Left ventricle myocardium superior (tissue), 1 donor: Measurements from ENCODE around the gene ANKRD62. TPM values are rescaled to one million over a fixed set of nuclear protein-coding genes. Genes with fewer than 3 reads are reported as not detected.
"Not testable (repeated sequence)": the region's sequence is repeated elsewhere in the genome, so short reads cannot be mapped to it uniquely, and the experiment has no call there.

Source experiments
- ATAC-seq: fragments of 200-7000 bp; cut with Tn5 transposase; one replicate; pipeline ENCODE4 v1.9.1; 2020; ENCODE audit warnings: mild to moderate bottlenecking, moderate library complexity
- DNase-seq: peaks from one replicate; pipeline ENCODE4 v3.0.0-alpha.2; 2020
- intact Hi-C: fragments of 100-400 bp; cut with micrococcal nuclease; formaldehyde crosslinking; loops from one replicate; pipeline ENCODE4 v1.11.0; 2022
- total RNA-seq: library from RNA; stranded (reverse); fragmentation: NEBNext Ultra II Directional; extraction: Animal tissue kit (Norgen Biotek cat#: 25700); gene quantifications from one replicate; pipeline ENCODE4 v1.2.1, GENCODE V29; 2021
- donor health status: DM: no; HTN: yes; CAD: no; lungs with severe emphysema.

The ANKRD62 gene
- total RNA-seq, 1 donor from 2014 or later, result not detected

- ATAC-seq (no peak), DNase-seq (no peak)
- intact Hi-C loops, result no loop called here
Observed at GRCh38 chr18:12064086-12064763, 29.4 kb upstream of the ANKRD62 start.

- no peak for DNase-seq
- no peak for ATAC-seq
- intact Hi-C loops, result no loop called here
Observed at GRCh38 chr18:12065397-12065796, 28.2 kb upstream of the ANKRD62 start.

- intact Hi-C loops, result no loop called here
- ATAC-seq, result no peak
- DNase-seq, result no peak
Observed at GRCh38 chr18:12066910-12067511, 26.6 kb upstream of the ANKRD62 start.

- DNase-seq (no peak), ATAC-seq (no peak)
- intact Hi-C loops, result no loop called here
Observed at GRCh38 chr18:12067671-12068070, 26.0 kb upstream of the ANKRD62 start.

GRCh38 chr18:12068316-12068949 is 25.2 kb upstream of the ANKRD62 start:
- intact Hi-C loops, DNase-seq: not testable (repeated sequence)
- peak; percentile 43 for ATAC-seq

GRCh38 chr18:12068950-12069320 is 24.7 kb upstream of the ANKRD62 start:
- no peak for ATAC-seq
- DNase-seq, result no peak
- intact Hi-C loops, result no loop called here

- ATAC-seq, intact Hi-C loops, DNase-seq: not testable (repeated sequence)
Observed at GRCh38 chr18:12071066-12071465, 22.6 kb upstream of the ANKRD62 start.

- ATAC-seq, result no peak
- no peak for DNase-seq
- intact Hi-C loops, result no loop called here
Observed at GRCh38 chr18:12072996-12073395, 20.6 kb upstream of the ANKRD62 start.

- ATAC-seq (no peak), DNase-seq (no peak)
- intact Hi-C loops, result no loop called here
Observed at GRCh38 chr18:12074736-12075135, 18.9 kb upstream of the ANKRD62 start.

GRCh38 chr18:12076424-12077140 is 17.1 kb upstream of the ANKRD62 start:
- DNase-seq (peak; percentile 52), ATAC-seq (peak; percentile 87)
- intact Hi-C loops, result no loop called here

GRCh38 chr18:12077994-12078393 is 15.6 kb upstream of the ANKRD62 start:
- intact Hi-C loops, ATAC-seq, DNase-seq: not testable (repeated sequence)

- no peak for ATAC-seq
- no peak for DNase-seq
- intact Hi-C loops, result no loop called here
Observed at GRCh38 chr18:12079491-12080237, 14.0 kb upstream of the ANKRD62 start.

GRCh38 chr18:12085136-12085535 is 8.5 kb upstream of the ANKRD62 start:
- DNase-seq, result no peak
- intact Hi-C loops, result no loop called here
- ATAC-seq, result no peak

- no peak for DNase-seq
- intact Hi-C loops, result no loop called here
- ATAC-seq, result no peak
Observed at GRCh38 chr18:12085786-12086185, 7.9 kb upstream of the ANKRD62 start.

GRCh38 chr18:12086249-12086648 is 7.4 kb upstream of the ANKRD62 start:
- ATAC-seq, result peak; percentile 21
- DNase-seq, result no peak
- intact Hi-C loops, result no loop called here

- DNase-seq (no peak), ATAC-seq (no peak)
- intact Hi-C loops, result no loop called here
Observed at GRCh38 chr18:12086677-12087470, 6.8 kb upstream of the ANKRD62 start.

GRCh38 chr18:12087471-12088025 is 6.1 kb upstream of the ANKRD62 start:
- no peak for DNase-seq
- peak; percentile 8 for ATAC-seq
- intact Hi-C loops, result no loop called here

- DNase-seq (no peak), ATAC-seq (no peak)
- intact Hi-C loops, result no loop called here
Observed at GRCh38 chr18:12088096-12088495, 5.5 kb upstream of the ANKRD62 start.
